DOHH2 (cell line): Measurements from ENCODE around the gene NCOR2.

Experiments used
- H3F3A ChIP-seq: fragments of 200-600 bp; sonication (generic), shearing (Covaris generic); 2 replicates; pipeline ENCODE4 v1.6.0; 2016; ENCODE audit warnings: antibody characterized with exemption, mild to moderate bottlenecking; ENCODE audit not compliant: control insufficient read depth, insufficient read depth
- H3K27ac ChIP-seq: fragments of 200-600 bp; sonication (generic); 2 replicates; pipeline ENCODE4 v1.5.1; 2014; ENCODE audit warnings: low read depth, mild to moderate bottlenecking, low read length, moderate library complexity
- H3K27me3 ChIP-seq: fragments of 200-600 bp; sonication (generic); 2 replicates; pipeline ENCODE4 v1.6.1; 2014; ENCODE audit warnings: mild to moderate bottlenecking, low read length, mixed read lengths; ENCODE audit not compliant: control insufficient read depth
- H3K36me3 ChIP-seq: fragments of 200-600 bp; sonication (generic); 2 replicates; pipeline ENCODE4 v1.6.1; 2014; ENCODE audit warnings: mild to moderate bottlenecking, low read length, moderate library complexity, mixed read lengths; ENCODE audit not compliant: control insufficient read depth
- H3K4me1 ChIP-seq: fragments of 200-600 bp; sonication (generic); 2 replicates; pipeline ENCODE4 v1.6.1; 2014; ENCODE audit warnings: mild to moderate bottlenecking, low read length, mixed read lengths; ENCODE audit not compliant: control insufficient read depth
- H3K4me2 ChIP-seq: fragments of 200-600 bp; sonication (generic); 2 replicates; pipeline ENCODE4 v1.6.0; 2014; ENCODE audit warnings: mild to moderate bottlenecking, low read length, moderate library complexity
- H3K4me3 ChIP-seq: fragments of 200-600 bp; sonication (generic); 2 replicates; pipeline ENCODE4 v1.5.1; 2014; ENCODE audit warnings: mild to moderate bottlenecking, low read length, mixed read lengths
- H3K79me2 ChIP-seq: fragments of 200-600 bp; sonication (generic); 2 replicates; pipeline ENCODE4 v1.6.1; 2014; ENCODE audit warnings: mild to moderate bottlenecking, low read length, mixed read lengths; ENCODE audit not compliant: control insufficient read depth
- H3K9me2 ChIP-seq: fragments of 200-600 bp; sonication (generic); replicated peaks from 2 replicates; pipeline ENCODE4 v1.6.1; 2014; ENCODE audit warnings: mild to moderate bottlenecking, low read length, mixed read lengths; ENCODE audit not compliant: control insufficient read depth
- H3K9me3 ChIP-seq: fragments of 200-600 bp; sonication (generic); 2 replicates; pipeline ENCODE4 v1.6.1; 2014; ENCODE audit warnings: antibody characterized with exemption, low read length, mixed read lengths; ENCODE audit not compliant: control insufficient read depth, insufficient read depth
- H4K20me1 ChIP-seq: fragments of 200-600 bp; sonication (generic); 2 replicates; pipeline ENCODE4 v1.6.0; 2014; ENCODE audit warnings: low read depth, mild to moderate bottlenecking, antibody characterized with exemption, low read length, moderate library complexity; ENCODE audit not compliant: control insufficient read depth, insufficient read depth
- CTCF ChIP-seq: fragments of 200-600 bp; sonication (generic); IDR thresholded peaks from one replicate; pipeline ENCODE4 v1.5.1; 2014; ENCODE audit warnings: antibody characterized with exemption, mild to moderate bottlenecking, low read depth, low read length; ENCODE audit not compliant: poor library complexity, severe bottlenecking
- EZH2phosphoT487 ChIP-seq: fragments of 200-600 bp; sonication (generic); IDR thresholded peaks from 2 replicates; pipeline ENCODE4 v1.6.1; 2017; ENCODE audit warnings: borderline replicate concordance, mild to moderate bottlenecking, antibody characterized with exemption, low read length, moderate library complexity, mixed read lengths

The NCOR2 gene

GRCh38 chr12:124597041-124597440 lies 29.6 kb upstream of the NCOR2 start:
- Histone ChIP-seq H3K27me3 (peaks cover 55% of the 10 kb centered on the region), H3K36me3 (no peaks in the 10 kb centered on the region), H3K27ac (no peak overlapping the region), H3K4me1 (no peaks in the 10 kb centered on the region), H3K9me2 (no peaks in the 10 kb centered on the region), H3K9me3 (peaks cover 7% of the 10 kb centered on the region; the same call in 1 of the 2 replicates), H3F3A (no peaks in the 10 kb centered on the region), H3K4me2 (no peak overlapping the region), H3K79me2 (no peaks in the 10 kb centered on the region), H4K20me1 (no peaks in the 10 kb centered on the region), H3K4me3 (no peak overlapping the region)
- TF ChIP-seq CTCF = no peak
- TF ChIP-seq EZH2phosphoT487 = no peak

- H3K4me1 ChIP-seq = no peaks in the 10 kb centered on the region
- no peak overlapping the region for H3K4me3 ChIP-seq
- no peaks in the 10 kb centered on the region for H3K9me2 ChIP-seq
- no peak overlapping the region for H3K4me2 ChIP-seq
- H3F3A ChIP-seq = no peaks in the 10 kb centered on the region
- no peak overlapping the region for H3K27ac ChIP-seq
- no peaks in the 10 kb centered on the region for H3K36me3 ChIP-seq
- TF ChIP-seq CTCF = no peak
- TF ChIP-seq EZH2phosphoT487 = no peak
- H4K20me1 ChIP-seq = no peaks in the 10 kb centered on the region
- peaks cover 7% of the 10 kb centered on the region; the same call in 1 of the 2 replicates for H3K9me3 ChIP-seq
- H3K79me2 ChIP-seq = no peaks in the 10 kb centered on the region
- H3K27me3 ChIP-seq = peaks cover 62% of the 10 kb centered on the region
Observed at GRCh38 chr12:124595444-124595843, 28.0 kb upstream of the NCOR2 start.

GRCh38 chr12:124594851-124595250 lies 27.4 kb upstream of the NCOR2 start:
- Histone ChIP-seq H3K9me2 (no peaks in the 10 kb centered on the region), H3K36me3 (no peaks in the 10 kb centered on the region), H3K4me2 (no peak overlapping the region), H3K9me3 (peaks cover 7% of the 10 kb centered on the region; the same call in 1 of the 2 replicates), H3K27ac (no peak overlapping the region), H3K79me2 (no peaks in the 10 kb centered on the region), H3K4me3 (no peak overlapping the region), H3F3A (no peaks in the 10 kb centered on the region), H3K27me3 (peaks cover 60% of the 10 kb centered on the region), H3K4me1 (no peaks in the 10 kb centered on the region), H4K20me1 (no peaks in the 10 kb centered on the region)
- no peak for TF ChIP-seq CTCF
- TF ChIP-seq EZH2phosphoT487 = no peak
